K562 (cell line): ENCODE measurements around the gene AGPAT4. TPM values are rescaled to one million over a fixed set of nuclear protein-coding genes. Genes with fewer than 3 reads are reported as not detected.
A peak's percentile ranks its signal among the peaks of the same experiment; 100 is the strongest.

Experiments
- ASH1L ChIP-seq: fragments of 450-650 bp; IDR thresholded peaks from 2 replicates; pipeline ENCODE4 v1.6.1; 2018; ENCODE audit warnings: borderline replicate concordance, mild to moderate bottlenecking, low read depth; ENCODE audit not compliant: partially characterized antibody
- BDP1 ChIP-seq: IDR thresholded peaks from 3 replicates; pipeline ENCODE4 v1.6.1; 2011; ENCODE audit not compliant: insufficient read length, insufficient read depth
- CHD2 ChIP-seq: IDR thresholded peaks from 2 replicates; pipeline ENCODE4 v1.6.1; 2011; ENCODE audit warnings: low read depth, low read length
- EP300 ChIP-seq: IDR thresholded peaks from 2 replicates; pipeline ENCODE4 v1.6.1; 2012; ENCODE audit warnings: low read length, improper control_type of control experiment
- EZH2 ChIP-seq: IDR thresholded peaks from 2 replicates; pipeline ENCODE4 v1.6.1; 2012; ENCODE audit warnings: low read depth, mild to moderate bottlenecking, inconsistent platforms, low read length, borderline replicate concordance
- FOXK1 ChIP-seq: sonication (generic); formaldehyde crosslinking; IDR thresholded peaks from 2 replicates; pipeline ENCODE4 v1.8.0; 2022; ENCODE audit warnings: missing genetic modification reagents, mild to moderate bottlenecking, borderline replicate concordance
- GTF2F1 ChIP-seq: IDR thresholded peaks from 2 replicates; pipeline ENCODE4 v1.6.1; 2011; ENCODE audit warnings: low read depth, low read length, improper control_type of control experiment
- HEY1 ChIP-seq: fragments of 250-450 bp; sonication (Bioruptor Pico); IDR thresholded peaks from 2 replicates; pipeline ENCODE4 v1.5.0; 2020; ENCODE audit warnings: mild to moderate bottlenecking, moderate library complexity, borderline replicate concordance
- HOXB6 ChIP-seq: fragments of 250-450 bp; sonication (Bioruptor Pico); IDR thresholded peaks from 2 replicates; pipeline ENCODE4 v1.5.1; 2022; ENCODE audit warnings: mild to moderate bottlenecking, borderline replicate concordance
- L3MBTL2 ChIP-seq: fragments of 450-650 bp; IDR thresholded peaks from 2 replicates; pipeline ENCODE4 v1.6.1; 2016; ENCODE audit warnings: mild to moderate bottlenecking, moderate library complexity
- PML ChIP-seq: IDR thresholded peaks from 2 replicates; pipeline ENCODE4 v1.6.1; 2012; ENCODE audit warnings: low read length, inconsistent platforms
- SOX6 ChIP-seq: fragments of 450-650 bp; IDR thresholded peaks from 2 replicates; pipeline ENCODE4 v1.6.1; 2014; ENCODE audit warnings: mild to moderate bottlenecking
- TAF1 ChIP-seq: IDR thresholded peaks from 2 replicates; pipeline ENCODE4 v1.6.1; 2011; ENCODE audit warnings: mild to moderate bottlenecking, low read length, moderate library complexity; ENCODE audit not compliant: insufficient read depth, control insufficient read depth, severe bottlenecking; ENCODE audit errors: extremely low read depth
- XRCC4 ChIP-seq: IDR thresholded peaks from one replicate; pipeline ENCODE4 v1.6.1; 2011; ENCODE audit not compliant: insufficient read depth, insufficient read length; ENCODE audit errors: extremely low read depth
- ZBTB2 ChIP-seq: fragments of 450-650 bp; IDR thresholded peaks from 2 replicates; pipeline ENCODE4 v1.6.1; 2016; ENCODE audit warnings: antibody characterized with exemption
- polyA plus RNA-seq, 8 experiments: library from polyadenylated mRNA; depleted of rRNA in 4 of 8; stranded (reverse) in 5 of 8; unstranded in 3 of 8; fragments of >200 nt; fragmentation: Nextera tagmentation in 2 of 8; fragmentation: Illumina TruSeq in 1 of 8; extraction: Ambion mirVana in 2 of 8; extraction: Trizol in 1 of 8; gene quantifications; 2 replicates each; pipeline versions ENCODE4 v1.2.1 to v1.2.3, GENCODE V29; 2011 to 2014; ENCODE audit warnings: inconsistent platforms in 1 of 8, missing spikeins in 1 of 8
- total RNA-seq, 7 experiments: library from RNA; depleted of rRNA in 6 of 7; stranded (reverse); fragments of >200 nt in 6 of 7; fragmentation: Illumina TruSeq in 2 of 7; extraction: Trizol in 2 of 7; gene quantifications; 2 replicates each; pipeline versions ENCODE4 v1.2.1 to v1.2.3, GENCODE V29; 2011 to 2021; ENCODE audit warnings: low replicate concordance in 1 of 7
- TF ChIP-seq, protein P1 (sequence below): fragments of 250-450 bp; sonication (Bioruptor Pico); IDR thresholded peaks from 2 replicates; pipeline ENCODE4 v1.8.0; 2022; ENCODE audit warnings: inconsistent platforms, mild to moderate bottlenecking, moderate library complexity, borderline replicate concordance
- TF ChIP-seq, protein P2 (sequence below): sonication (generic); IDR thresholded peaks from 2 replicates; pipeline ENCODE4 v1.6.1; 2016
- TF ChIP-seq, protein P3 (sequence below): sonication (generic); formaldehyde crosslinking; IDR thresholded peaks from 2 replicates; pipeline ENCODE4 v1.9.0; 2022; ENCODE audit warnings: mild to moderate bottlenecking, missing genetic modification reagents
- TF ChIP-seq, protein P4 (sequence below), 2 experiments: fragments of 450-650 bp in 1 of 2; sonication (generic) in 1 of 2; formaldehyde crosslinking in 1 of 2; IDR thresholded peaks in 1 of 2; conservative IDR thresholded peaks in 1 of 2; 2 replicates each; pipeline versions ENCODE4 v1.6.1 to v1.8.1; 2016 to 2023; ENCODE audit warnings: mild to moderate bottlenecking in 2 of 2, moderate library complexity in 2 of 2, inconsistent platforms in 1 of 2, missing genetic modification reagents in 1 of 2
- TF ChIP-seq, protein P5 (sequence below): sonication (generic); formaldehyde crosslinking; IDR thresholded peaks from 2 replicates; pipeline ENCODE4 v1.8.1; 2023; ENCODE audit warnings: mild to moderate bottlenecking, missing genetic modification reagents

AGPAT4 gene
- total and polyA plus RNA-seq, 9 of the 15 experiments (the other 6 are each of a cell fraction or from before 2014, with no cell fraction given): 2.2 to 15.0 (median 5.7) TPM

- no peak for TF ChIP-seq XRCC4
- TF ChIP-seq, protein P1, sequence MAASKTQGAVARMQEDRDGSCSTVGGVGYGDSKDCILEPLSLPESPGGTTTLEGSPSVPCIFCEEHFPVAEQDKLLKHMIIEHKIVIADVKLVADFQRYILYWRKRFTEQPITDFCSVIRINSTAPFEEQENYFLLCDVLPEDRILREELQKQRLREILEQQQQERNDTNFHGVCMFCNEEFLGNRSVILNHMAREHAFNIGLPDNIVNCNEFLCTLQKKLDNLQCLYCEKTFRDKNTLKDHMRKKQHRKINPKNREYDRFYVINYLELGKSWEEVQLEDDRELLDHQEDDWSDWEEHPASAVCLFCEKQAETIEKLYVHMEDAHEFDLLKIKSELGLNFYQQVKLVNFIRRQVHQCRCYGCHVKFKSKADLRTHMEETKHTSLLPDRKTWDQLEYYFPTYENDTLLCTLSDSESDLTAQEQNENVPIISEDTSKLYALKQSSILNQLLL (CRISPR knock-in tag): no peak
- peak; percentile 77 for TF ChIP-seq TAF1
- TF ChIP-seq HEY1 (CRISPR knock-in tag): peak; percentile 75; the same call in 1 of the 2 replicates
- peak; percentile 98 for TF ChIP-seq EP300
- TF ChIP-seq PML: peak; percentile 99
- TF ChIP-seq BDP1: no peak
- TF ChIP-seq, protein P2, sequence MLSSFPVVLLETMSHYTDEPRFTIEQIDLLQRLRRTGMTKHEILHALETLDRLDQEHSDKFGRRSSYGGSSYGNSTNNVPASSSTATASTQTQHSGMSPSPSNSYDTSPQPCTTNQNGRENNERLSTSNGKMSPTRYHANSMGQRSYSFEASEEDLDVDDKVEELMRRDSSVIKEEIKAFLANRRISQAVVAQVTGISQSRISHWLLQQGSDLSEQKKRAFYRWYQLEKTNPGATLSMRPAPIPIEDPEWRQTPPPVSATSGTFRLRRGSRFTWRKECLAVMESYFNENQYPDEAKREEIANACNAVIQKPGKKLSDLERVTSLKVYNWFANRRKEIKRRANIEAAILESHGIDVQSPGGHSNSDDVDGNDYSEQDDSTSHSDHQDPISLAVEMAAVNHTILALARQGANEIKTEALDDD: peak; percentile 76
- no peak for TF ChIP-seq FOXK1
- TF ChIP-seq, protein P3, sequence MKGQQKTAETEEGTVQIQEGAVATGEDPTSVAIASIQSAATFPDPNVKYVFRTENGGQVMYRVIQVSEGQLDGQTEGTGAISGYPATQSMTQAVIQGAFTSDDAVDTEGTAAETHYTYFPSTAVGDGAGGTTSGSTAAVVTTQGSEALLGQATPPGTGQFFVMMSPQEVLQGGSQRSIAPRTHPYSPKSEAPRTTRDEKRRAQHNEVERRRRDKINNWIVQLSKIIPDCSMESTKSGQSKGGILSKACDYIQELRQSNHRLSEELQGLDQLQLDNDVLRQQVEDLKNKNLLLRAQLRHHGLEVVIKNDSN (CRISPR knock-in tag): no peak
- TF ChIP-seq EZH2: peak; percentile 97; the same call in 1 of the 2 replicates
- TF ChIP-seq CHD2: peak; percentile 33; the same call in 1 of the 2 replicates
- peak; percentile 76; the same call in 1 of the 2 replicates for TF ChIP-seq L3MBTL2
- TF ChIP-seq HOXB6 (CRISPR knock-in tag): no peak; the same call in 1 of the 2 replicates
- TF ChIP-seq ASH1L: no peak
- peak; percentile 60; the same call in 1 of the 2 replicates for TF ChIP-seq ZBTB2
- TF ChIP-seq GTF2F1: no peak
- peak; percentile 97 for TF ChIP-seq SOX6
- TF ChIP-seq, protein P4, sequence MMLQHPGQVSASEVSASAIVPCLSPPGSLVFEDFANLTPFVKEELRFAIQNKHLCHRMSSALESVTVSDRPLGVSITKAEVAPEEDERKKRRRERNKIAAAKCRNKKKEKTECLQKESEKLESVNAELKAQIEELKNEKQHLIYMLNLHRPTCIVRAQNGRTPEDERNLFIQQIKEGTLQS (IDR thresholded peaks at IDR 0.05): no peak; the same call in 1 of the 2 replicates
- TF ChIP-seq, protein P4 (CRISPR knock-in tag; conservative IDR thresholded peaks at IDR 0.05): no peak; the same call in 1 of the 2 replicates
- TF ChIP-seq, protein P5, sequence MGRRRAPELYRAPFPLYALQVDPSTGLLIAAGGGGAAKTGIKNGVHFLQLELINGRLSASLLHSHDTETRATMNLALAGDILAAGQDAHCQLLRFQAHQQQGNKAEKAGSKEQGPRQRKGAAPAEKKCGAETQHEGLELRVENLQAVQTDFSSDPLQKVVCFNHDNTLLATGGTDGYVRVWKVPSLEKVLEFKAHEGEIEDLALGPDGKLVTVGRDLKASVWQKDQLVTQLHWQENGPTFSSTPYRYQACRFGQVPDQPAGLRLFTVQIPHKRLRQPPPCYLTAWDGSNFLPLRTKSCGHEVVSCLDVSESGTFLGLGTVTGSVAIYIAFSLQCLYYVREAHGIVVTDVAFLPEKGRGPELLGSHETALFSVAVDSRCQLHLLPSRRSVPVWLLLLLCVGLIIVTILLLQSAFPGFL (CRISPR knock-in tag): no peak
These were observed 19.2 kb downstream of the AGPAT4 start (continued) for GRCh38 chr6:161254464-161255253.
